Hematopoietic multipotent progenitor cell treated with erythropoietin and hydrocortisone succinate and interleukin-3 and kit ligand, for 4 days (in vitro differentiated cells): ENCODE data around the gene CARD19.

Experiments used
- DNase-seq: peaks from one replicate; pipeline ENCODE4 v3.0.0-alpha.2; 2015

CARD19 gene

GRCh38 chr9:93121316-93122241, 25.6 kb downstream of the CARD19 start:
- DNase-seq = no peak

GRCh38 chr9:93122721-93123221, 26.8 kb downstream of the CARD19 start:
- no peak for DNase-seq

- DNase-seq = peak; percentile 62
Measured at GRCh38 chr9:93123561-93124283, 27.7 kb downstream of the CARD19 start.

GRCh38 chr9:93124793-93125192, 28.8 kb downstream of the CARD19 start:
- DNase-seq = no peak

GRCh38 chr9:93125331-93125894, 29.4 kb downstream of the CARD19 start:
- DNase-seq = no peak

- DNase-seq = no peak
Measured at GRCh38 chr9:93126151-93126781, 30.2 kb downstream of the CARD19 start.

- peak; percentile 28 for DNase-seq
Measured at GRCh38 chr9:93126825-93127368, 30.9 kb downstream of the CARD19 start.

GRCh38 chr9:93127395-93127911, 31.4 kb downstream of the CARD19 start:
- DNase-seq = peak; percentile 63

GRCh38 chr9:93128011-93128714, 32.1 kb downstream of the CARD19 start:
- no peak for DNase-seq

GRCh38 chr9:93128715-93129224, 32.8 kb downstream of the CARD19 start:
- DNase-seq = no peak

- no peak for DNase-seq
Measured at GRCh38 chr9:93129286-93129685, 33.3 kb downstream of the CARD19 start.

- DNase-seq = no peak
Measured at GRCh38 chr9:93129691-93130500, 33.9 kb downstream of the CARD19 start.

- DNase-seq = no peak
Measured at GRCh38 chr9:93130861-93131481, 35.0 kb downstream of the CARD19 start.

GRCh38 chr9:93131599-93132286, 35.7 kb downstream of the CARD19 start:
- DNase-seq = no peak

GRCh38 chr9:93132287-93132927, 36.4 kb downstream of the CARD19 start:
- no peak for DNase-seq

- DNase-seq = no peak
Measured at GRCh38 chr9:93132946-93133680, 37.1 kb downstream of the CARD19 start.

GRCh38 chr9:93133681-93134014, 37.6 kb downstream of the CARD19 start:
- DNase-seq = peak; percentile 82

GRCh38 chr9:93134015-93134739, 38.2 kb downstream of the CARD19 start, which contains the start of gene NINJ1:
Gene NINJ1 (minus strand): TSS chr9:93134251. CDS start chr9:93134217, 34 bp downstream.
- DNase-seq = peak; percentile 85
